ENCODE measurements around the gene SPRR2B.
"Not testable (repeated sequence)": the region's sequence is repeated elsewhere in the genome, so short reads cannot be mapped to it uniquely, and the experiment has no call there.

Gene SPRR2B

DNA sequence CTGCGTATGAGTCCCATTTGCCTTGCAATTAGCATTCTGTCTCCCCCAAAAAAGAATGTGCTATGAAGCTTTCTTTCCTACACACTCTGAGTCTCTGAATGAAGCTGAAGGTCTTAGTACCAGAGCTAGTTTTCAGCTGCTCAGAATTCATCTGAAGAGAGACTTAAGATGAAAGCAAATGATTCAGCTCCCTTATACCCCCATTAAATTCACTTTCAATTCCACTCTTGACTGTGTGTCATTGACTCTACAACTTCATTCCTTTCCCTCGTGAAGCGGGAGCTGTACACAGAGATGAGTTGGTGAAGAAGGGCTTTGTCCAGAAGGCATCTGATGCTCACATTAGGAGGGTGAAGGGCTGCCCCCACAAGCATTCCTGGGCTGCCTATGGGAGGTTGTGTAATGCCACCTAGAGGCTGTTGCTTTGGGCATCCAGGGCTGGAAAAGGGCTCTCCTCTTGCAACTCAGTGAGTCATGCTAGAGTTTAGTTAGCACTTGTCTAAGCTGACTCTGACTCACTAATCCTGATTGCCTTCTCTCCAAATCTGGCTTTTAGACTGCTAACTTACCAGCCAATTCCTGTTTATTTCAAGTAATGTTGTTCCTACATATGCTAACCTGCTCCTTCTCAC is 38.6 kb downstream of the SPRR2B start:
- no peak for DNase-seq

DNA sequence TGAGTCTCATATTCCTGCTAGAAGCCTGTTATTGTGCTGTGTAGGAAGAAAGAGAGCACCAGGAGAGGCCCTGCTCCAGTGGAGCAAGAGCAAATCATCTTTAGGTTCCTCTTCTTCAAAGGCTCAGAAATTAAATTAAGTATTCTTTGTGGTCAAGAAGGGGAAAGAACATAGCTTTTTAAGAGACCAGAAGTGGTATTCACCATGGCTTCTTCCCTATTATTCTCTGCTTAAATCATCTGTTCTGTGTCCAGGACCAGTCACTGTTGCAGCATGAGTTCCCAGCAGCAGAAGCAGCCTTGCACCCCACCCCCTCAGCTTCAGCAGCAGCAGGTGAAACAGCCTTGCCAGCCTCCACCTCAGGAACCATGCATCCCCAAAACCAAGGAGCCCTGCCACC is 39.3 kb downstream of the SPRR2B start:
- no peak for DNase-seq

DNA sequence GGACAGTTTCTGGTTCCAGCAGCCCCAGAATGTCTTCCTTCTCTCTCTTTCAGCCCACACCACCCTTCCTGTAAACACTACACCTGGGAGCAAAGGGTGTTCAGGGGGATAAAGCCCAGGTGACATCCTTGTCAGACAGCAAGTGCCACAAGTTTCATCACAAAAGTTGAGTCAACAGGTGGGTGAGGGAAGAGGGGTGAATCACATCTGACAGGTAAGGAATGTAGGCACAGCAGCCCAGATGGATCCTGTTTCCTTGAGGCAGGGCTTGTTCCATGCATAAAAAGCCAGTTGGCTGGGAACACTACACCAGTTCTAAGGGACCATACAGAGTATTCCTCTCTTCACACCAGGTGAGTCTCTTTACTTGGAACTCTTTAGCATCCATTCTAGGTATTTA is 40.5 kb downstream of the SPRR2B start, which contains the start of gene SPRR1B:
TSS of gene SPRR1B (plus strand) at position 309 of the 400 bp plus-strand sequence. CDS start 1,143 bp downstream, outside the sequence.
- no peak for DNase-seq

DNA sequence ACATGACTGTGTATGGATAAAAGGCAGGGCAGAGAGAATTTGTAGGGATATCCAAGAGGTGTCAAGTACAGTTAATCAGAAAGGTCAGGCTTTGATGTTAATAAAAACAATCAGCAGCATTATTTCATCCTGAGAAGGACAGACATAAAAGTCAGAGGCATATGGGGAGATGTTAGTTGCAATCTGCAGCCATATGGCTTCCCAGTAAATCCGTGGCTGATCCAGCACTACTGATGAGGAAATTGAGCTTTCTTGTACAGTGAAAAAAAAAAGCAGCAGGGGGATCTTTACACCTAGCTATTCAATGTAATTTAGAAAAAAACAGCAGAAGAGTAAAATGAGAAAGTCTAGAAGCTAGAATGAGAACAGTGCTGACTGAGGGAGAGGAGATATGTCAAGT is 42.6 kb downstream of the SPRR2B start:
- DNase-seq = no peak

DNA sequence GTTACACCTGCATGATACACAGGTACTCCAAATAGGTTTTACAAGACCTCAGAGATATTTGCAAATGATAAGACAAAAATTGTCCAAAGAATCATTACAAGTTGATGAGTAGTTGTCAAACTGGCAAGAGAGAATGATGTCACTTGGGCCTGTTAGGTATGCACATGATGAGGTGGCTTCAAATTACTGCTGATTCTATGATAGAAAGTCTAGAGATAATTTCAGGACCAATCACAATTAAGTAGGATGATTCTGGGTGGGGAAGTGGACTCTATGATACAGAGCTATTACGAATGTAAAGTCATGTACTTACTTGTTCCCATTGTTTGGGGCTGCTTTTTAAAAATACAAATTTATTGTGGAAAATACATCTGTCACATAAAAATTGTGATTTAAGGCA is 45.6 kb downstream of the SPRR2B start:
- DNase-seq = no peak

DNA sequence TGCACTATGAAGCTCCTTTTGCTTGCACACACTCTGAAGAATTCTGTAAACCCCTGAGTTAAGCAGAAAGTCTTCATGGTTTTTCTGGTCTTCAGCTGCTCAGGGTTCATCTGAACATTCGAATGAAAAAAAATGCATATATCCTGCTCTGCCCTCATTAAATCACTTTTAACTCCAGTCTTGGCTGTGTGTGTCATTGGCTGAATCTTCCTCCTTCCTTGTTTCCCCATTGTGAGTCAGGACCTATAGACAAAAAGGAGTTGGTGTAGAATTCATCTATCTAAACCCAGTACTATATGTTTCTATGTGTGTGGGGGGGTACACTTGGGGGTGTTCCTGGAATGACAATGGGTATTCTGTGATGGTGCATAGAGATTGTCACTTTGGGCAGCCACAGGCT is 47.0 kb downstream of the SPRR2B start:
- no peak for DNase-seq

DNA sequence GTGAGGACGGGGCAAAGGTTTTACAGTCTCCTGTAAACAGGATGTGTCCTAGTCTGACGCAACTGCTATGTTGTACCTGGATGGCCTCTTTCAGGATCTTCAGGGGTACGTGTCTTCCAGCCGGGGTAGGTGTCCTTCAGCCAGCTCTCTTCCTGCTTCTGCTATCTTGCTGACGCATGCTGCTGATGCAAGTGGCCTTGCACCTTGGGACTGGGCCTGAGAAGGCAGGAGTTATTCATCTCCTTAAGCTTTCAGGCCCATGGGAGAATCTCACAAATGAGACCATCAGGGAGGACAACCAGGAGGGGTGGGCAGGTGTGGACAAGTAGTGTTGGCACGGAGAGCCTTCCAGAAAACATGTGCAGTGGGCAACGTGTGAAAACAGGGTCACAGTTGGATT is 48.3 kb downstream of the SPRR2B start:
- DNase-seq = no peak

DNA sequence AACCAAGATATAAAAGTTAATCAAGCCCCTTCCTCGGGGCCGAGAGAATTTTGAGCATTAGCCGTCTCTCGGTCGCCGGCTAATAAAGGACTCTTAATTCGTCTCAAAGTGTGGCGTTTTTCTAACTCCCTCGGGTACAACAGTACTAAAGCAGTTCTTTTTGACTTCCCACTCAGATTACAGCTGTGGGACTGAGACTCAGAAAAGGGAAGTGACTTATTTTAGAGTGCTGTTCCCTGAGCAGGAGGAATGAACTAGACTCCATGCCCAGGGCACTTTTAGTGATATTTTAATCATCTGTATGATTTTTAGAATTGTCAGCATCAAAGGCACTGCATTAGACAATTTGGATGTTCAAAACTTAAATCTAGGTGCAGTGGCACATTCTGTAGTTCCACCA is 49.1 kb downstream of the SPRR2B start:
- not testable (repeated sequence) for DNase-seq

DNA sequence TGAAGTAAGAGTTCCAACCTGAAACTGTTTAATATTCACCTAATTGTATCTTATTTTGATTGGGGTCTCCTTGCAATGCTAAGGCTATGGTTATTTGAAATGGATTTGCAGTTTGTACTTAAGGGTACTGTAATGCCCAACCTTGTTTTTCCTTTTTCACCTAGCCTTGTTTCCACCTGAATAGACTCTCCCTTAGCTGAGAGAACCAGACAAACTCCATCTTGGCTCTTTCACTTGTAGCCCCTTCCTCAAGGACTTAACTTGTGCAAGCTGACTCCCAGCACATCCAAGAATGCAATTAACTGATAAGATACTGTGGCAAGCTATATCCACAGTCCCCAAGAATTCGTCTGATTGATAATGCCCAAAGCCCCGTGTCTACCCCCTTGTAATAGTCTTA is 49.6 kb downstream of the SPRR2B start:
- not testable (repeated sequence) for DNase-seq
